ENCODE measurements around the gene QKI. TPM values are rescaled to one million over a fixed set of nuclear protein-coding genes. Genes with fewer than 3 reads are reported as not detected.

The QKI gene
- total RNA-seq, 1 experiment from 2014 or later: 176 TPM

DNA sequence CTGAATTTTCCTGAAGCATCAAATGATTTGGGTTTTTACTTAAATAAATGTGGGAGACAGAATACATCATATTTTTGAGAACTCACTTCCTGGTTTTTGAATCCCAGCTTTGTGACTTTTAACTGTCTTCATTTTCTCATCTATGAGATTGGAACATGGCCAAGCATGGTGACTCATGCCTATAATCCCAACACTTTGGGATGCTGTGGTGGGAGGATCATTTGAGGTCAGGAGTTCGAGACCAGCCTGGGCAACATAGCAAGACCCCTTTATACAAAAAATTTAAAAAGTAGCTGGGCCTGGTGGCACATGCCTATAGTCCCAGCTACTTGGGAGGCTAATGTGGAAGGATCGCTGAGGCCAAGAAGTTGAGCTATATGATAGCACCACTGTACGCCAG is 122.3 kb downstream of the QKI start:
- Histone ChIP-seq H2AK5ac (ENCODE audit: insufficient read length, low read length) (no peak overlapping the region), H2AFZ (ENCODE audit: low read length) (no peak overlapping the region), H3K27me3 (ENCODE audit: insufficient read depth, low read length) (no peaks in the 10 kb centered on the region), H2BK12ac (ENCODE audit: insufficient read length, low read depth, low read length) (no peak overlapping the region), H2BK120ac (ENCODE audit: low read depth, low read length, poor library complexity, severe bottlenecking) (no peak overlapping the region), H3K23ac (ENCODE audit: insufficient read length, low read depth, low read length) (no peak overlapping the region), H3K9ac (ENCODE audit: extremely low read depth, insufficient read length, low read length) (no peak overlapping the region), H3K14ac (ENCODE audit: insufficient read depth, low read length) (no peak overlapping the region), H3K79me1 (ENCODE audit: insufficient read depth, low read depth, low read length, poor library complexity, severe bottlenecking) (peaks cover 7% of the 10 kb centered on the region), H3K23me2 (ENCODE audit: insufficient read length, low read depth, low read length, poor library complexity, severe bottlenecking) (no peaks in the 10 kb centered on the region), H2BK5ac (ENCODE audit: insufficient read length, low read length) (no peak overlapping the region), H3K4ac (ENCODE audit: low read depth, low read length) (no peak overlapping the region), H4K8ac (replicated peaks; ENCODE audit: insufficient read length, low read depth, low read length) (no peak overlapping the region), H4K5ac (ENCODE audit: insufficient read length, low read depth, low read length) (no peak overlapping the region), H3K18ac (ENCODE audit: insufficient read length, low read depth, low read length) (no peak overlapping the region), H3K9me3 (ENCODE audit: control insufficient read depth, low read depth, low read length) (no peaks in the 10 kb centered on the region), H3K4me1 (ENCODE audit: insufficient read depth, low read length) (peaks cover 11% of the 10 kb centered on the region; the same call in 1 of the 2 replicates), H3K27ac (ENCODE audit: insufficient read length, low read depth, low read length) (no peak overlapping the region), H4K20me1 (ENCODE audit: control insufficient read depth, insufficient read depth, insufficient read length) (no peaks in the 10 kb centered on the region), H3K56ac (ENCODE audit: insufficient read length, low read depth, low read length) (no peak overlapping the region), H3T11ph (ENCODE audit: low read length) (no peak overlapping the region), H2BK20ac (ENCODE audit: low read depth, low read length, poor library complexity, severe bottlenecking) (no peak overlapping the region), H3K4me2 (ENCODE audit: insufficient read depth, insufficient read length, low read length) (no peak overlapping the region), H2BK15ac (ENCODE audit: low read depth, low read length) (no peak overlapping the region), H4K91ac (ENCODE audit: insufficient read length, low read depth, low read length) (no peak overlapping the region), H3K79me2 (ENCODE audit: insufficient read depth, low read length) (peaks cover 6% of the 10 kb centered on the region; the same call in 1 of the 2 replicates)
- no peak overlapping the region; a peak in 1 of 7 replicates for H3K27ac Mint-ChIP-seq
- peaks cover 1 to 22% (median 6%) of the 10 kb centered on the region in 3 experiments; a peak in 5 of 7 replicates for H3K36me3 Mint-ChIP-seq (ENCODE audit: insufficient read depth in 1 of 3, low read depth in 3 of 3)
- no peak for DNase-seq
- no peaks in the 10 kb centered on the region for H3K27me3 Mint-ChIP-seq (ENCODE audit: low read depth)
- H3K4me1 Mint-ChIP-seq: peaks cover 55 to 60% of the 10 kb centered on the region in 2 experiments
- TF ChIP-seq, protein P1, sequence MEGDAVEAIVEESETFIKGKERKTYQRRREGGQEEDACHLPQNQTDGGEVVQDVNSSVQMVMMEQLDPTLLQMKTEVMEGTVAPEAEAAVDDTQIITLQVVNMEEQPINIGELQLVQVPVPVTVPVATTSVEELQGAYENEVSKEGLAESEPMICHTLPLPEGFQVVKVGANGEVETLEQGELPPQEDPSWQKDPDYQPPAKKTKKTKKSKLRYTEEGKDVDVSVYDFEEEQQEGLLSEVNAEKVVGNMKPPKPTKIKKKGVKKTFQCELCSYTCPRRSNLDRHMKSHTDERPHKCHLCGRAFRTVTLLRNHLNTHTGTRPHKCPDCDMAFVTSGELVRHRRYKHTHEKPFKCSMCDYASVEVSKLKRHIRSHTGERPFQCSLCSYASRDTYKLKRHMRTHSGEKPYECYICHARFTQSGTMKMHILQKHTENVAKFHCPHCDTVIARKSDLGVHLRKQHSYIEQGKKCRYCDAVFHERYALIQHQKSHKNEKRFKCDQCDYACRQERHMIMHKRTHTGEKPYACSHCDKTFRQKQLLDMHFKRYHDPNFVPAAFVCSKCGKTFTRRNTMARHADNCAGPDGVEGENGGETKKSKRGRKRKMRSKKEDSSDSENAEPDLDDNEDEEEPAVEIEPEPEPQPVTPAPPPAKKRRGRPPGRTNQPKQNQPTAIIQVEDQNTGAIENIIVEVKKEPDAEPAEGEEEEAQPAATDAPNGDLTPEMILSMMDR (conservative IDR thresholded peaks at IDR 0.05): no peak
- no peaks in the 10 kb centered on the region for H3K9me3 Mint-ChIP-seq
- WGBS (ENCODE audit: extremely low coverage, insufficient read length, low lambda C conversion rate): no CpG with 5 or more reads among the region's 3 CpGs
- H3K4me3 Mint-ChIP-seq: no peak overlapping the region
